Esophagus squamous epithelium (tissue), 4 donors: ENCODE measurements around the gene HAPSTR1.

Experiments
- CTCF ChIP-seq, 6 experiments: fragments of 450-650 bp in 4 of 6; fragments of 200-600 bp in 2 of 6; sonication (generic) in 2 of 6; IDR thresholded peaks; one replicate each; pipeline ENCODE4 v1.5.1; 2016 to 2019; ENCODE audit warnings: antibody characterized with exemption in 6 of 6, mild to moderate bottlenecking in 4 of 6, moderate library complexity in 4 of 6
- POLR2A ChIP-seq, 4 donors: fragments of 450-650 bp; IDR thresholded peaks; one replicate each; pipeline ENCODE4 v1.6.1; 2017; ENCODE audit warnings: antibody characterized with exemption in 4 of 4, mild to moderate bottlenecking in 4 of 4, moderate library complexity in 3 of 4

- TF ChIP-seq CTCF (IDR thresholded peaks at IDR 0.05), result no peak
- no peak for TF ChIP-seq POLR2A (IDR thresholded peaks at IDR 0.05)
Observed at GRCh38 chr16:9118170-9118569, 26.7 kb downstream of the HAPSTR1 start.
